H1 (cell line): ENCODE results near the gene NPHP4.

Experiments used
- CTCF ChIP-seq, 3 experiments: IDR thresholded peaks; 1 replicate in 2 of 3; 2 replicates in 1 of 3; pipeline versions ENCODE4 v1.5.1 to v1.6.1; 2011; ENCODE audit warnings: low read length in 3 of 3, mild to moderate bottlenecking in 3 of 3, inconsistent platforms in 2 of 3, low read depth in 1 of 3, moderate library complexity in 1 of 3; ENCODE audit not compliant: insufficient read depth in 1 of 3; ENCODE audit errors: control extremely low read depth in 1 of 3
- EZH2 ChIP-seq: fragments of 200-600 bp; sonication (generic); IDR thresholded peaks from 2 replicates; pipeline ENCODE4 v1.7.1; 2012; ENCODE audit warnings: low read depth, mild to moderate bottlenecking, moderate library complexity, low read length, inconsistent platforms; ENCODE audit not compliant: severe bottlenecking
- TAF1 ChIP-seq: IDR thresholded peaks from 2 replicates; pipeline ENCODE4 v1.6.1; 2011; ENCODE audit warnings: mild to moderate bottlenecking, low read depth, low read length

- TF ChIP-seq CTCF (IDR thresholded peaks at IDR 0.05; ENCODE audit: control extremely low read depth in 1 of 3, insufficient read depth in 1 of 3, low read depth in 1 of 3, low read length in 3 of 3) (peak in 2 of 3 experiments; percentile 21 to 28; a peak in 3 of 4 replicates), EZH2 (no peak), TAF1 (no peak)
Observed at GRCh38 chr1:5994713-5995621, 2.7 kb upstream of the NPHP4 start.
